GM19099 (cell line): ENCODE data around the gene INO80C.

Experiments used
- POLR2A ChIP-seq: IDR thresholded peaks from 3 replicates; pipeline ENCODE4 v1.6.1; 2011; ENCODE audit warnings: low read depth; ENCODE audit not compliant: insufficient read length; ENCODE audit errors: extremely low read depth

The INO80C gene

DNA sequence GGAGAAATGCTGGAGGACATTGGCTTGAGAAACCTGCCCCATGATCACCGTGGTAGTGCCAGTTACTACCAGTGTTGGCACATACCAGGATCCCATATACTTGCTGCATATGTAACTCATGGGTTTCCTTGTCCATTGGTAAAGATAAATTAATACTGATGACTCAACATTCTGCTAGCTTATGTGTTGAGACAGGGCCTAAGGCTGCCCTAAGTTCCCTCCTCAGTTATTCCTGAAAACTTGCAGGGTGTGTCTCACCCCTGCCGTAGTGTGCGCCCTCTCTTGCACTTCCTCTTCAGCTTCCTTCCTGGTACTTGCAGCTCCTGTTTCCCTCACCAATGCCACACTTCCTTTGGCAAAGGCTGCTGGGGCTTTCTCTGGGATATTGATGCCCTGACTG, 4.3 kb upstream of the INO80C start:
- no peak for TF ChIP-seq POLR2A

DNA sequence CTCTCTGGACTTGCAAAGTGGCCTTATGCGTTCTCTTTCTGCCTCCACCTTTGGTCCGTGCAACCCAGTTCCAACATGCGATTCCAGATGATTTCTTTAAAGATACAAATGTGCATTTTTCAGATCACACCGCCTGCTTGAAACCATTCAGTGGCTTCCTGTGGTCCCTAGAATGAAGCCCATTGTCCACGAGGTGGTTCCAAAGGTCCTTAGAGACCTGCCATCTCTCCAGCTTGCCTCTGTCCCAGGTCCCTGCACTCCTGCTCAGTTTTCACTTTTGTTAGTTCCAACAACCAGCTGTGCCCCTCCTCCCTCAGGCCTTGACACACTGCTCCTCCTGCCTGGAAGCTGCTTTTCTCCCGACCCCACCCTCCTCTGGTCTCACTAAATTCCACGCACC, 3.6 kb upstream of the INO80C start:
- TF ChIP-seq POLR2A: no peak

GRCh38 chr18:35500113-35500512, 2.4 kb upstream of the INO80C start:
- no peak for TF ChIP-seq POLR2A

- TF ChIP-seq POLR2A: no peak
Observed at GRCh38 chr18:35497027-35497369, 762 bp downstream of the INO80C start.

- no peak for TF ChIP-seq POLR2A
Observed at GRCh38 chr18:35495536-35496314, 2.0 kb downstream of the INO80C start.

GRCh38 chr18:35494251-35495220, 3.2 kb downstream of the INO80C start:
- no peak for TF ChIP-seq POLR2A

DNA sequence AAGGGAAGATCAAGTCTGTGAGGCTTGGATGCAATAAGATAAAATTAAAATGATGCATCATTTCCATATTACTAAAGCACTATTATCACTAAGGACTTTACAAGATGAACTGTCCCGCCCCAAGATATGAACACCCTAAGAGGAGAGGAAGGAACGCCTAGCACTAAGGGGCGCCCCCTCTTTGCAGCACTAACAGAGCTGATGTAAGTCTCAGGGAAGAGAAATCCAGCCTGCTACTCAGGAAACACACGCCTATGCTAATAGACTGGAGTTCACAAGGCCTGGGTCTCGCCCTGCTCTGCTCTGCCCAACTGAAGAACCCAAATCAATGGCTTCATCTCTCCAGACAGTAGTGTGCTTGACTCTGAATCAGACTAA, 6.1 kb downstream of the INO80C start:
- TF ChIP-seq POLR2A: no peak

DNA sequence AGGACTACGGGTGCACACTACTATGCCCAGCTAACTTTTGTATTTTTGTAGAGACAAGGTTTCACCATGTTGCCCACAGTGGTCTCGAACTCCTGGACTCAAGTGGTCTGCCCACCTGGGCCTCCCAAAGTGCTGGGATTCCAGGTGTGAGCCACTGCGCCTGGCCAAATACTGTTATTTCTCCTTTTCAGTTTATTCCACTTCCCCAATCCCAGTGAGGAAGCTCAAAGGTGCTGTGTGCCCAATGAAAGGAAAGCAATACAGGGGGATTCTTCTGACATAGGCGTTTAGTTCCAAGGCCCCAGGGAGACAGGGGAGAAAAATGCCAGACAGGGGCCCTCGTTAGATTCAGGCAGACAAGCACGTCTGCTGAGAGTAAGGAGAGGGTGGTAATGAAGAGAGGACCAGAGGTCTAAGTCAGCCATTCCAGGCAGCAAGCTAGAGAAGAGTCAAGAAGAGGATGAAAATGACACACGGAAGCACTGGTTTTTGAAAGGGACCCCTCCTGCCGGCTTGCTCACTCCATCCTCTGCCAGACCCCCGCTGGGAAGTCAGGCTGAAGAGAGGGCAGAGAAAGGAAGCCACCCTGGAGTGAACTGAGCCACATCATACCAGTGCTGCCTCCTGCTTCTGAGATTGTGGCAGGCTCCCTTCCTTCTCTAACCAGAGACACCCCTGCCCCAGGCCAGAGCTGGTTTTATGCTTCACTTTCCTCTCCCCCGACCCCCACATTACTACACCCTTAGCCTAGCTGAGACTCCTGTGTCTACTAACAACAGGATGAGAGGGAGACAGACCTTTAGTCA, 6.7 kb downstream of the INO80C start:
- TF ChIP-seq POLR2A: no peak

- TF ChIP-seq POLR2A: no peak
Observed at GRCh38 chr18:35489913-35490490, 7.8 kb downstream of the INO80C start.

DNA sequence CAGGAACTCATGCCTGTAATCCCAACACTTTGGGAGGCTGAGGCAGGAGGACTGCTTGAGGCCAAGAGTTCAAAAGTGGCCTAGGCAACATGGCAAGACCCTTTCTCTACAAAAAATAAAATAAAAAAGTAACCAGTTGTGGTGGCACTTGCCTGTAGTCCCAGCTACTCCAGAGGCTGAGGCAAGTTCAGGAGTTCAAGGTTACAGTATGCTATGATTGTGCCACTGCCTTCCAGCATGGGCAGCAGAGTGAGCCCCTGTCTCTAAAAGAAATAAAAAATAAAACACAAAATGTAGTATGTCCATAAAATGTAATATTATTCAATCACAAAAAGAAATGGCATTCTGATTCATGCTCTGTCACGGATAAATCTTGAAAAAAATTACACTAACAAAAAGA, 11.9 kb downstream of the INO80C start:
- TF ChIP-seq POLR2A: no peak

DNA sequence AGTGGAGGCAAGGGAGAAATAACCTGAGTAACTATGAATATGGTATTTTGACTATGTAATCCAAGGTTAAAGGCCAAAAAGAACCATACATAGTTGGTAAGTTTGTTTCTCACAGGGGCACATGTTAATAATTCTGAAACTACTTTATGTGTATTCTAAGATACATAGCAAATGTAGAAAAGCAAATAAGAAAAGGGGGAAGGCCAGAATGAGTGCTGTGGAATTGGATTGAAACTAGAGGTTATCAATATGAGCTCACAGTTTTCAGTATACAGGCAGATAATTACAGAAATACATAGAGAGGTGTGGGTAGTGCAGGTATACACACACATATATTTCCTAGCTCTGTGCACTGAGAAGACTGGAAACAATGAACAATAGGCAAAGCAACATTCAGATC, 13.7 kb downstream of the INO80C start:
- TF ChIP-seq POLR2A: no peak

DNA sequence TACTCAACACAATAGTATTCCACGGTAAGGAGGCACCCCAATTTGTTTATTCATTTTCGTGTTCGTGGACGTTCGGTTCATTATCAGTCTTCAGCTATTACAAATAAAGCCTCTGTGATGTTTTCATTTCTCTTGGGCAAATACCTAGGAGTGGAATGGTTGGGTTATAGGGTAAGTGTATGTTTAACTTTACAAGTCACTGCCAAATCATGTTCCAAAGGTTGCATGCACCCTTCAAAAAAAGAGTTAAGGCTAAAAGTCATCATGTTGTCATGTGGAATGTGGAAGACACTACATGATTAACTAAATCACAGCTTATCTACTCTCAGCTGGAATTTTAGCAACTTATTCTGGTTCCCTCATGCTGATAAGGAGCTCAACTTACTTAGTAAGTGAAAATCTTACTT, 15.8 kb downstream of the INO80C start:
- TF ChIP-seq POLR2A: no peak

GRCh38 chr18:35479911-35480586, 17.7 kb downstream of the INO80C start:
- no peak for TF ChIP-seq POLR2A

DNA sequence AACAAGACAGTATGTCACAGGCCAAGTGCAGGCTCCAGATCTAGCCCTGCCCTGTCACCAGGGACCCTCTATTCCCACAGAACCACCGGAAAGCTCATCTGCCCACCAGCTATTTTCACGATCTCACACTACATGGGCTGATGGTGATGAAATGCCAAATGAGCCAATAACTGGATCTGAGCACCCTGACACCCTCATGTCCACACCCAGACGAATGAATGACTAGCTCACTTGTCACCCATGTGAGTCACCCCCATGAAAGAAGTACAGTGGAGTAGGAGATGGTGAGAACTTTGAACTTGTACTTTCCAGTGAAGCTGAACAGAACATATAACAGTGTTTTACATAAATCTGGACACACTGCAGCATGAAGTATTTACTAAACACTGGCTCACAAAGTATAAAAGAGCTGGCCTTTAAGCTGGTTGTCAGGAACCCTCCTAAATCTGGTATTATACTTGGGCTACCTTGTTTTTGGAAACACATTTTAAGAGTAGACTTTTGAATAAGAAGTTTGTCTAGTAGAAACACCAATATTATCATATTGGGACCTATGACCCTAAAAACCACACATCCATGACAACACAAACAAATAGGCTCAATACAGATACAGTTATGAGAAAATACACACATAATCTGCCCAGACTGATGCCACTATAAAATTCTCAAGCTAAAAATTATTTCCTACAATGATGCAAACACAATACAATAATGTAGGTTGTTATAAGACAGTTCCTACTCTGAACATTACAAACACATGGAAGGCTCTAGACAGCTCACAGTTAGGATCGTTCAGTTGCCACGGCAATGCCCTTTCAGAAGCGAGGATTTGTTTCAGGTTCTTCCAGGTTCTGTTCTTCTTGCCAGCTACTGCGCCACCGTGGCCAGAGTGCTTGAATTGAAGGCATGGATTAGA, 19.0 kb downstream of the INO80C start:
- no peak for TF ChIP-seq POLR2A

DNA sequence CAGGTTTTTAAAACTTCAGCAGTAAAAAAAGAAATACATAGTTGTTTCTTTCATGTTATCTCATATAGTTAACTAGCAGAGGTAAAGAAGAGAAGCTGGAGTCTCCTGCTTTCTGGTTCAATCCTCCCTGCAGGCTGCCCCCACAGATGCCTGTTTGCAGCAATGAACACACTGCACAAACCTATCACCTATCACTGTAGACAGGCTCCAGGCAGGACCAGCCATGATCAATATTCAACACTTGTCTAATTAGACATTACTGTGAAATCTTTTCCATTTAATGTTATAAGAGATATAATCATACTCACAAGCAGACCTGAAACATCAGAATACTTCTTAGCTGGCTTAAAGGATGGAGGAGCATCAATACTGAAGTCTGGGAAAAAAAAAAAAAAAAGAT, 19.8 kb downstream of the INO80C start:
- no peak for TF ChIP-seq POLR2A
